Fibroblast of lung (primary cell): ENCODE data around the gene KLHL6.

Experiments used
- EZH2 ChIP-seq: IDR thresholded peaks from 2 replicates; pipeline ENCODE4 v1.5.1; 2012; ENCODE audit warnings: low read length, control low read depth, mild to moderate bottlenecking; ENCODE audit errors: missing control alignments
- TF ChIP-seq, protein P1 (sequence below), 2 donors: IDR thresholded peaks in 1 of 2; conservative IDR thresholded peaks in 1 of 2; 1 replicate in 1 of 2; 2 replicates in 1 of 2; pipeline ENCODE4 v1.5.1; 2011 to 2012; ENCODE audit warnings: low read length in 2 of 2, control low read depth in 1 of 2, inconsistent platforms in 1 of 2, low read depth in 1 of 2, mild to moderate bottlenecking in 1 of 2

DNA sequence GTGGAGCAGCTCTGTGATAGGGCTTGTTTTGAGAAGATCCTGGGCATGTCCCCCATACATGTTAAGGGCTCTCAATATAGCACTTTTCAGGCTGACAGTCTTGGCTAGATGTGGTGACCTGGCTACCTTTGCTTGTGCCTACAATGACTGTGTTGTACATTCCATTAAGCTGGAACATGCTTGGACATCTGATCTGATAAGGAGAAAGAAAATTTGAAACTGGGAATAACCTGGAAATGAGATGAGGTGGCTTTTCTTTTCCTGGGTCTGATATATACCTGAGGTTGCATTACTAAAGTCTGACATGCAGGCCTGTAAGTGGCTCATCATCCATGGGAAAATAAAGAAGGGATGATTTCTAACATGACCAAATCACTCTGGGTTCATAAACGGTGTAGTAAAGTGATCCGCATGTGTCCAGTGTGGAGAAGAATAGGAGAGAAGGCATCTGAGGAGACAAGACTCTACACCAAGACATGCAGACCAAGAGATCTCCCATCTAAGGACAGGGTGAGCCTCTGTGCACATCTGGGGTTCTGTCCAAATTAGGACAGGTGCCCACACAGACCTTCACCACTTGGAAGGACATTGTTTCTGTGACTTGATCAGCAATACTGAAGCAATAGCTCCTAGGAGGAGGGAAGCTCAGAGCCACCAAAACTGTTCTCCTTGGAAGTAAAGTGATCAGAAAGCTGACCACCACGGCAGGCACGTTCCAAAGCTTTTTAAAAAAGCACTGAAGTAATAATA lies 62.0 kb downstream of the KLHL6 start:
- TF ChIP-seq, protein P1, sequence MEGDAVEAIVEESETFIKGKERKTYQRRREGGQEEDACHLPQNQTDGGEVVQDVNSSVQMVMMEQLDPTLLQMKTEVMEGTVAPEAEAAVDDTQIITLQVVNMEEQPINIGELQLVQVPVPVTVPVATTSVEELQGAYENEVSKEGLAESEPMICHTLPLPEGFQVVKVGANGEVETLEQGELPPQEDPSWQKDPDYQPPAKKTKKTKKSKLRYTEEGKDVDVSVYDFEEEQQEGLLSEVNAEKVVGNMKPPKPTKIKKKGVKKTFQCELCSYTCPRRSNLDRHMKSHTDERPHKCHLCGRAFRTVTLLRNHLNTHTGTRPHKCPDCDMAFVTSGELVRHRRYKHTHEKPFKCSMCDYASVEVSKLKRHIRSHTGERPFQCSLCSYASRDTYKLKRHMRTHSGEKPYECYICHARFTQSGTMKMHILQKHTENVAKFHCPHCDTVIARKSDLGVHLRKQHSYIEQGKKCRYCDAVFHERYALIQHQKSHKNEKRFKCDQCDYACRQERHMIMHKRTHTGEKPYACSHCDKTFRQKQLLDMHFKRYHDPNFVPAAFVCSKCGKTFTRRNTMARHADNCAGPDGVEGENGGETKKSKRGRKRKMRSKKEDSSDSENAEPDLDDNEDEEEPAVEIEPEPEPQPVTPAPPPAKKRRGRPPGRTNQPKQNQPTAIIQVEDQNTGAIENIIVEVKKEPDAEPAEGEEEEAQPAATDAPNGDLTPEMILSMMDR (conservative IDR thresholded peaks at IDR 0.05 in 1 of 2, IDR thresholded peaks at IDR 0.05 in 1 of 2; ENCODE audit: low read depth in 1 of 2, low read length in 2 of 2) = no peak
- no peak for TF ChIP-seq EZH2
